GM18498 (cell line): Measurements from ENCODE around the gene ADTRP.

Experiments
- ATAC-seq: cut with Tn5 transposase; IDR thresholded peaks from one replicate; pipeline ENCODE4 v1.9.1; 2021; ENCODE audit warnings: mild to moderate bottlenecking, moderate library complexity; ENCODE audit not compliant: unreplicated experiment

The ADTRP gene

DNA sequence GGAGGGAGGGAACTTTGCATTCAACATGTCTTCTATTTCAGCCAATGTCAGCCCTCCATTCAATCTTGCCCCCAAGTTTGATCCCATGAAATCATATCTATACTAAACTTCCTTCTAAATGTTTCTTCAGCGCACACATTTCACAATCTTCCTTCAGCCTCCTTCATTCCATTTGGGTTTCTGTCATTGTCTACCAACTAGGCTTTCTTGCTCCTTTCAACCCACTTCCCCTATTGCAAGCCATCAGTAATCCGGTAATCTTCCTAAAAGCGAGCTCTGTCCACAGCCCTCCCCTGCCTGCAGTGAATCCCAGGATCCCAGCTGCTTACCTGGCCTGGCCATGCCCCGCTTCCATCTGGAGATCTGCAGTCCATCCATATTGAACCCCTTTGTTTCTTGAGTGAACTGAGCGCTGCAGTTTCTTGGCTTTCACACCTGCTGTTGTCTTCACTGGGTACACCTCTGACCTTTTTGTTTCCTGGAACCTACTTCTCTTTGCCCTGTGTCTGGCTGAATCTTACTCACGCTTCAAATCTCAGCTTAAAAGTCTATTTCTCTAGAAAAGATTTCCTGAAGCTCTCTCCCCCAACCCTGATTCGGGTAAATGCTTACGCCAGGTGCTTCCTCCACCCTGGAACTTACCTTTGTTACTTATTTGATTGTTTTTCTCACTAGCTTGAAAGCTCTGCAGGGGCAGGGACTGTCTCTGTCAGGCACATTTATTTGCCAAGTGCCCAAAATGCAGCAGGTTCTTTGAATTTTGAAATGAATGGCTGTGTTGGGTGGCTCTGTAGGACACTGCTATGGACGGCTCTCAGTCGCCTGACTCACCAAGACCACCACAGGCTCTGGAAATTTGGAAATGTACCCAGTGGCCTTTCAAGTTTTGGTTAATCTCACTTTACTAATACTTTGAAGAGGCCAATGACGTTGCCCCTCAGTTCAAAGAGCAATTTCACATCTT, 50.3 kb downstream of the ADTRP start:
- ATAC-seq: no peak

- no peak for ATAC-seq
These were observed 51.1 kb downstream of the ADTRP start for GRCh38 chr6:11727346-11727997.

- no peak for ATAC-seq
These were observed 54.3 kb downstream of the ADTRP start for GRCh38 chr6:11724286-11724685.

GRCh38 chr6:11722805-11723631, 55.6 kb downstream of the ADTRP start:
- no peak for ATAC-seq

DNA sequence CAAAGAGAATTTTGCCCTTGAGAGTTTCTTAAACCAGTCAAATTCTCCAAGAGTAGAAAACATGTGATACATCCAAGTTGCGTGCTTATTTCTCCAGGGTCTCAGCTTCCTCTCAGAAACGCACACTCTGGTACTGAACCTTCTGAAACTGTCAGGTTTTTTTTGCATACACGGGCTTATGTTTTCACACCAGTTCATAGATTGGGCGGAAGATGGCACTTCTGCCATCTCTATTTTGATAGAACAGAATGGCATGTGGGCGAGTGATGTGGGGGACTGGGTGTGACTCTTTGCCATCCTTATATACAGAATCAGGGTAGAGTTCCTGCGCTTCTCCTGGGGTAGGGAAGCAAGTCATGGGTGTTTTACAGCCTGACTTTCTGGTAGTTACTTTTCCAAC, 56.4 kb downstream of the ADTRP start:
- peak; percentile 60 for ATAC-seq

GRCh38 chr6:11718463-11718862, 60.1 kb downstream of the ADTRP start:
- no peak for ATAC-seq

GRCh38 chr6:11718031-11718430, 60.6 kb downstream of the ADTRP start:
- no peak for ATAC-seq

DNA sequence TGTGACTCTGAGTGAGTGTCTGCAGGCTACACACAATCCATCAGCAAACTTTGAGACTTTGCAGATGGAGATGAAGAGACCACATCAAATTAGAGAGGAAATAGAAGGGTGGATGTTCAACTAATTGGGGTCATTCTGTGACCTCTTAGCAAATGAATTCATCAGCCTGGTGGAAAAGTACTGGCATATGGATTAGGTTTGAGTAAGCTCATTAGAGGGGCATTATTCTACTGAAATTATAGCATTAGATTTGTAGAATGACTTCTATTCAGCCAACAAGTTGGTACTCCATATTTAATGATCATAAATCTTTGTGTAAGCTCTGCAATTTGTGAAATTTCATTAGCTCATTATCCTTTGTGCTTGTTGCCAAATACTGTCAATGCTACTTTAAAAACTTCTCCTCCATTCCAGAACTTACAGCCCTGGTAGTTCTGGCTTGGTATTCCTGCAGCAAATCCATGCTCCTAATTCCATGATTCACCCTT, 63.8 kb downstream of the ADTRP start:
- ATAC-seq: no peak

DNA sequence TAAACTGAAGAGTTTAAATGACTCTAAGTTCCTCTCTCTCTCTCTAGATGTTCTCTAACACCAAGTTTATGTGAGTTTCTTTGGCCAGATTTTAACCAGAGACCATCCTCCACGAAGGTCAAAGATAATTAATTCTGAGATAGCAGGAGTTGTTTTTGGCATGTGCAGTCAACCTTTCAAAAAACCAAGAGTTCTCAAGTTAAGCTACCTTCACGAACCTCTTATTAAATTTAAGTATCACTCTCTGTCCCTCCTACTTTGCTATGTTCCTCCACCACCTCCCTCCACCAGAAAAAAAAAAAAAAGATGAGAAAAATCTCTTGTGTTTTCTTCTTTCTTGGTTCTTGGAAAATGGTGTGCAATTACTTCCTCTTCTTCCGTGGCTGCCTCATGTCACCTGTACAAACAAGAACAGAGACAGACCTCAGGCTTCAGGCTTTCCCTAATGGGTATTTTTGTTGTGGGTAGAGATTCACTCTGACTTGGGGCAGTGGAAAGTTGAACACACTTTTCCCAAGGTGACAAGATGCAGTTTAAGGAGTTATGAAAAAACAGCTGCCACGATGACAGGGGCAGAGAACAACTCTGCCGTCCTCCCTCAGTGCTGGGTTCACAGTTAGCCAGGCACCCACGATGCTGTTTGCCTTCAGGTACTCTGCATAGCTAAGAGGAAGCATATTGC, 64.3 kb downstream of the ADTRP start:
- peak; percentile 51 for ATAC-seq

GRCh38 chr6:11712760-11713159, 65.8 kb downstream of the ADTRP start:
- ATAC-seq: no peak

DNA sequence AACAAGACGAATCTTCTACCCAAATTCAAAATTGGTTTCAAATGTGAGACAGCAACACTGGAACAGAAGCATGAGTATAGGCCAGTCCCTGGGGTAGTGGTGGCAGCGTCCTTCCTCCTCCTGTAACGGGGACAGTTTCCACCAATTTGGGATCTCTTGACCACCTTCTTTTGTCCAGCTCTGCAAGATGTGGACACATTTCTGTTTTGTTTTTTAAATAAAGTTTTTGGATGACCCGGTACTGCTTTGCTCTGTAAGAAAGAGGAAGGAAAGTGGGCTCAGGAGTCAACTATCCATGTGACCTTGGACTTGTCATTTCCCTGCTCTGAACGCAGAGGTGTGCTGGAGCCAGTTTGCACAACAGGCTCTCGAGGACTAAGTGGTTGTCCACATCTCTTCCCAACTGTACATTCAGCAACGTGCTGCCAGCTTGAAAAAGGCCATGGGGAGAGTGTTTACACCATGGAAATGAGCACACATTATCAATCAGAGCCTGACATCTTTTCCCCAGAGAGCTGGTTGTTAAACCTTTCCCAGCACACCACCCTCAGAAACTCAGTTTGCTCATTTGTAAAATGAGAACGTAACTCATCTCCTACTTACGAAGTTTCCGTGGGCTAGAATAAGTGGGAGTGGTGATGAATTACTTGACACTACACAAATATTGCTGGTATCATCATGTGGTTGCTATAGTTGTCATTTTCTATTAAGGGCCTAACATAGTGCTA, 66.5 kb downstream of the ADTRP start:
- no peak for ATAC-seq

DNA sequence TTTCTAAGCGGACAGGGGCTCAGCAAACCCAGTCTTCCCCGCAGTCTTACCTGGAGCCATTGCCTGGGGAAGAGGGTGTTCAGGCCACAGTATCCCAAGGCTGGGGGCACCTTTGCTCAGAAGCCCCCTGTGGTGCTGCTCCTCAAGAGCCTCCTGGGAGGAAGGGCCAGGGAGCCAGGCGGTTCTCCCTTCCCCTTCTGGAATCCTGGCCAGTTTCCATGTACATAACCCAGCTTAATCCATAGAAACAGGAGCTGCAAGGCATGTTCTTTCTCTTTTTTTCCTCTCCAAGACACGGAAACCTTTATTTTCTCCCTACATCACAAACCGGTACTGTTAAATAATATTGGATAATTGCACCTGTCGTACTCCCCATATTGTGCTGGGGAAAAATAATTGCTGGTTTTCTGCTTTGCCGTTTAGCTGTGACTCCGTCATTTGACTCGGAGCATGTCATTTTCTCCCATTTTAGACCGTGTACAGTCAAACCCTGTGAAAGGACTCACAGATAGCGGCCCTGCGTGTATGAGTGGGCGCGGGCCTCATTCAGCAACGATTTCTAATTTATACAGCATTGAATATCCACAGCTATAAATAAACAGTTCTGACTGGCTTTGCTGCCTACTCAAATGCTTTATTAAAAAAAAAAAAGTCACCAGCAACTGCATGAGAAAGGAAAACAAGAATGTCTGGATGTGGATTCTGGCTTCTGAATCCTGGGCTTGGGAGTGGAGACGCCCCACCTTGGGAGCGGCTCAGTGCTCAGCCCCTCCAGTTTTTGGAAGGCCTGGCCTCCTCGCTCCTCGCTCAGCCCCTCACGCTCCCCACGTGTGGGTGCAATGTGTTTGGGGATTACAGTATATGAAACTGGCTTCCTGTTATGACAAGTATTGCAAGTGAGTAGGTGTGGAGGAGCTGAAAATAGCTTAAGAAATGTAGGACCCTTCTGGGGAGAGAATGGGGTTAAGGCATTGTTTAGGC, 67.3 kb downstream of the ADTRP start:
- ATAC-seq: peak; percentile 39

GRCh38 chr6:11710311-11710761, 68.3 kb downstream of the ADTRP start:
- no peak for ATAC-seq

DNA sequence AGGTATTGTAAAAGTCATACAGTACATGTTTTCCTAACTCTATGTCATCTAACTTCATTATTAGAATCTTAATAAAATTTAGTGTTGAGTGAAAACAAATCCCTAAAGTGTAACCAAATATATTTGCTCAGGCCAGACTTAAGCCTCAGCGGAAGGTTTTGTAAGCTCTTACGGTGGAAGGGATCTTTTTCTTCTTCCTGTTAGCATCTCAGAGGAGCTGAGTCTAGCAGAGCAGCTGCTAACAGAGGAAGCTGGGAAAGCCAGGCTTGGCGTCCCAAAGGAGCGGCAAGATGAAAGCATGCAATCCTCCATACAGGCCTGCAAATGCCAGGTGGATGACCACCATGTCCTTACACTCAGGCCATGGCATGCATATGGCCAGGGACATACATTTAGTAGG, 72.4 kb downstream of the ADTRP start:
- ATAC-seq: no peak

- no peak for ATAC-seq
These were observed 73.1 kb downstream of the ADTRP start for GRCh38 chr6:11705483-11705882.

- no peak for ATAC-seq
These were observed 73.5 kb downstream of the ADTRP start for GRCh38 chr6:11705069-11705468.

- no peak for ATAC-seq
These were observed 74.9 kb downstream of the ADTRP start for GRCh38 chr6:11703725-11704124.

DNA sequence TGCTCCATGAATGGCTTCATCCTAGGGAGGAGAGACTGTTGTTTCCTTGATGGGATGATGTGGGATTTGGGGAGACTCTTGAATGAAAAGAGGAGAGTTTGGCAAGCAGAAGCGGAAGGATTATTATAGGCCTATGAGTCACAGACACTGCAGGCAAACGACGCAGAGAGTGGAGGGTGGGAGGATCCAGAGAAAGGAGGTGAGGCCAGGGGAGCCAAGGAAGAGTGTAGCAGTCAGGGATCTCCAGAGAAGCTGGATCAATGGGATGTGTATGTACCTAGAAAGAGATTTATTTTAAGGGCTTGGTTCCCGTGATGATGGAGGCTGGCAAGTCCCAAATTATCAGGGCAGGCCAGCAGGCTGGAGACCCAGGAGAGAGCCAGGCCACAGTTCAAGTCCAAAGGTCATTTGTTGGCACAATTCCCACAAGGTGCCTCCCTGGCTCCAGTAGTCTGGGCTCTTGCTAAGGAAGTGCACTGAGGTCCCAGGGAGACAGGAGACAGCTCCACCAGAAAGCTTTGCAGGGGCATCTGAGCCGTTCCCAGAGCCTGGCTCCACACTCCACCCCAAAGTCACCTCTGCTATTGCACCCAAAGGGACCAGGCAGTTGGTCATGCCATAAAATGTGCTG, 76.0 kb downstream of the ADTRP start:
- no peak for ATAC-seq
